Middle frontal gyrus (tissue), 1 donor: Measurements from ENCODE around the gene ABCD3.
"Not testable (repeated sequence)": the region's sequence is repeated elsewhere in the genome, so short reads cannot be mapped to it uniquely, and the experiment has no call there.

Experiments used
- DNase-seq: peaks from one replicate; pipeline ENCODE4 v3.0.0-alpha.2; 2015; ENCODE audit warnings: low spot score; ENCODE audit errors: extremely low spot score

The ABCD3 gene

DNA sequence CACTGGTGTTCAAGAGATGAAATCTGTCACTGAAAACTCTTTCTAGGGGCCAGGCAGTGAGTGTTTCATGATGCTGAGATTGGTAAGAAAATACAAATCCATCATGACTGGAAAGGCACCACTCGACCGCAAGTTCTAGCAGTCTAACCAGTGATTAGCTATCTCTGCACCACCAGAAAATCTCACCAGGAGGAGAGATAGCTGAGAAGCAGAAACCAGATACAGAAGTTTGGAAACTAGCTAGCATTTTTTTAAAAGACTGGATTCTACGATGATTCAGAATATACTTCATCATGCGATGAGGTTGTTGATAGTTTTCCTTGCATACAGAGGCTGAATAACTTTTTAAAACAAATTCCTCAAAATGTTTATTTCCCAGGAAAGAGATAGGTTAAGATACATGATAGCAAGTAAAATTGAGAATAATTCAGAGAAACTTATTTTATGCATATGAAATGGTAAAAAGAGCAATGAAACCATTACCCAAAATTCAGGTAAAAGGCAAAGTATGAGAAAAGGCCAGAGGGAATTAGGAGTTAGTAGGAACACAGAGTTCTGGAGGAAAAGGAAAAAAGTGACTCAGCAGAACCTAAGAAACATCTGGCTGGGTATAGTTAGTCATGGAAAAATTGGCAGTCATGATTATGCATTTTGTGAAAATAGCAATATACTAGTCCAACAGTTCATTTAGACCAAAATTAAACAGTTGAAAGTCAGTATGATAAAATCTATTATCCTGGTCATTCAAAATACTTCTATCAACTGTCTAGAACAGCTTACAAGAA, 126.7 kb downstream of the ABCD3 start:
- no peak for DNase-seq

DNA sequence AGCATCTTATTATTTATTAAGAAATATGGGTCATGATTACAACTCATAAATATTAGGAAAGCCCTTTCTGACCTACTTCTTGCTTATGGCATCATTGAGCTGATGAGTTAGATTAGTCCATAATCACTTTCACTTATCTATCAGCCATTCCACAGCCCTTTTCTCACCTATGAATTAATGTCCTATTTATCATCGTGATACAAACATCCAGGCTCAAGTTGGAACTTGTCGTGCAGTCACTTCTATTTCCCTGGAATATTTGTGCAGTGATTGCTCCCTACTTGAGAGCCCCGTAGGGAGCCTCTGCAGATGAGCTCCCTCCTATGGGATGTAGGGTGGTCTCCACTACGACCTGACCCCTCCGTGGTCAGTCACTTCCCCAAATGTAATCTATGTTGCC, 131.5 kb downstream of the ABCD3 start:
- DNase-seq: no peak

DNA sequence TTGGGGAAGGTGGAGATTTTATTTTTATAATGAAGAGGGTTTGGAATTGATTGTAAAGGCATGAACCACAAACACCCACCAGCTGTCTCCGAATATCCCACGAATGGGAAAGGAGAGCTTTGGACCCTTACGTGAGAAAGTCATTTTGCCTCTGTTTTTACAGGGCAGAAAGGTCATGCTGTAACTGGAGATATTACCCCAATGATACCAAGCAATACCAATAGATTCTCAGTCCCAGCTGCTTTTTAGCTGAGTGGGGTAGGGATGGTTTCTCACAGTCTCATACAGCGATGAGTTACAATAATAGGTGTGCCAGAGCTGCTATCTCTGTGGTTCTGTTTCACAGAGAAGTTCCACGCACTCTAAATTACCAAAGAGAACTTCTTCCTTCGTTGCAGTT, 132.2 kb downstream of the ABCD3 start:
- DNase-seq: no peak

DNA sequence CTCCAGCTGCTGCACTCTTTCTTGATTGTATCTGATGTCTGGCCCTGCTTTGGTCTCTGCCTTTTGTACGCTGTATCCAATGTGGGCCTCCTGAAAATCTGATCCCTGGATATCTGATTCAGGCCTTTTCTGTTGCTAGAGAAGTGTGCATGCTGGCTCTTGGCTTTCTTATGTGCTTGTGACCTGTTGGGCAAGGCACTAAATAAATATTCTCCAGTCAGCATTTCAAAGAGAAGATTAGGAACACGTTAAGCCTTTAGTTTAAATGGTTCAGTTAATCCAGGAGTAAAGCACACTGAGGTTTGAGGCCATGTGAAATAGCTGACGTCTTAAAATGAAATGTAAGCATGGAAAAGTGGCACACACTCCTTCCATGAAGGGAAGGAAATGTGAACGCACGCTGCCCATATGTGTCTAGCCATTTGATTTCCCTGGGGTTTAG, 132.6 kb downstream of the ABCD3 start:
- no peak for DNase-seq

DNA sequence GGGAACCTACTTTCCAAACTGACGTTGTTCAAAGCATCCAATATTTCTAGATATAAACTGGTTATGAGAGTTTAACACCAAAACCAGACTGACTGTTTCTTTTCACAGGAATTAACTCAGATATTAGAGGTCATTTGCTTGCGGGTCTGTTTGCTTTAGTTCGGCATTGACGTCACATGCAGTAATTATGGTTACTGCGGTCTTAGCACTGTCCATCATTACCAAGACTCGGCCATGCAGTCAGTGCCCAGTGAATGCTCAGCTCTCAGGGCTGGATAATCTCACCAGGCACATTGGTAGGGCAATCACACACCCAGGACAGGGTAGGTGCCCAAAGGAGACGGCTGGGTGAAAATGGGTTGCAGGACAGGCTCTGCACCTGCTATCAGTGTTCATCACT, 133.3 kb downstream of the ABCD3 start:
- DNase-seq: no peak

DNA sequence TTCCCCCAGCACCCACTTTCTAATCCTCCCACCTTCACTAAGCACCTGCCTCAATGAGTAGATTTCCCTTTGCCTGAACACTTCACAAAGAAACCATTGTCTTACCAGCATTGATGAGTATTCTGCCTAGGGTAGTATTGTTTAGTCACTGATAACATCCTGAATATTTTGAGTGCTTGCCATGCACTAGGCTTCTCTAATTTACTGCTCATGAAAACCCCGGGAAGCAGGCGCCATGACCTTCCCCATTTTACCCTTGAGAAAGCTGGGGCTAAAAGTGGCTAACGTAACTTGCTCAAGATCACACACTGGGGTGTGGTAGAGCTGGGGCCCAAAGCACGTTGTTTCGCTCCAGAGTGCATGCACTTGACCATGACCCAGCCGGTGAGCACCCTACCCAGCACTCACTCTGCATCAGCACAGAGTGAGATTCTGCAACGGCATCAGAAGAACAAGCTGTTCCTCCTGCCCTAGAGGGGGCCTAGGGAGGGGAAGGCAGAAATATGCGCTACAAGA, 133.9 kb downstream of the ABCD3 start:
- DNase-seq: no peak

DNA sequence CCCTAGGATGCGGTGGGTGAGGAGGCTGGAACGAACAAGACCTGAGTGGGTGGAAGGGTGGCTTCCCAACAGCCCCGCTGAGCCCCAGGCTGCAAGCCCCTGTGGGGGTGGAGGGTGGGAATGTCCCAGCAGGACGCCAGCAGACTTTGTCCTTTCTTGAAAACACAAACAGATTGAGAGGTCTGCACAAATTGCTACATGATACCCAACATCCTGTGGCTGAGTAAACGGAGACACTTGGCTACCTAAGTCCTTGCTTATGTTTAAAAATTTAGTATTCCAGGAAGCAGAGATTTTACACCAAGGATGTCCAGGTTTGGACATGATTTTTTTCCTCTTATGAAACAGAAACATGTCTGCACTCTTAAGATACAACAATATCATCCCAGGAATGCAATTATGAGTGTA, 135.1 kb downstream of the ABCD3 start:
- DNase-seq: no peak

DNA sequence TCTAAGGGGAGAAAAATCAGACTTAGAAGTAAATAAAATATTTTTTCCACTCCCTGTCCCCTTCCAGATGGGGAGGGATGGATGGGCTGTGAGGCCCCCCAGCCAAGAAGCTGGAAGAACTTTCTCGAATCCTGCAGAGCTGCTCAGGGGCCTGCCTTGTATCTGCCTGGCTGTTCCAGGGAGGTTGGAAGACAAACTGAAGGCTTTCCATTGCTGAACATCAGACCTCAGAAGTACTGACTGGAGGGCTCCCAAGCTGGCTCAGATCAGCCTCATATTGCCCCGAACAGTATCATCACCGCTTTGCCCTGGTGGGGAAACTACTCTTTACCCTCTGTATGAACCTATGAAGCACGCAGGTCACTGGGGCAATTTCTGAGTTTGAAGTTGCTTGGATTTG, 135.7 kb downstream of the ABCD3 start:
- DNase-seq: no peak

DNA sequence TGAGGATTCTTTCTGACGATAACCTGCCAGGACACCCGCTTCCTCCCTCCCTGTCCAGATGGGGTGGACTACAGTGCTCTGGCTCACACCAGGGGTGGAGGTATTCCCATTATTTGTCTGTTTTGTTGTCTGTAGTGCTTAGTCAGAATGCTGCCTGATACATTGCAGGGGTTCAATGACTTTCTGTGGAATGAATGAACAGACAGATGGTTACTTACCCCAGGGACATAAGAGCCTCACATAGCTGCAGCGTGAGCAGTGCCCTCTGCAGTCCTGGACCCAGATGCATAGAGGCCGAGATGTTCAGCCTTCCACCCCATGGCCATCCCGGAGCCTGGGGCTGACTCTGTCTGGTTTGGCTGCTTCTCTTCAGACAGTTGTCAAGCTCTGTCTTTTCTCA, 136.4 kb downstream of the ABCD3 start:
- DNase-seq: no peak

DNA sequence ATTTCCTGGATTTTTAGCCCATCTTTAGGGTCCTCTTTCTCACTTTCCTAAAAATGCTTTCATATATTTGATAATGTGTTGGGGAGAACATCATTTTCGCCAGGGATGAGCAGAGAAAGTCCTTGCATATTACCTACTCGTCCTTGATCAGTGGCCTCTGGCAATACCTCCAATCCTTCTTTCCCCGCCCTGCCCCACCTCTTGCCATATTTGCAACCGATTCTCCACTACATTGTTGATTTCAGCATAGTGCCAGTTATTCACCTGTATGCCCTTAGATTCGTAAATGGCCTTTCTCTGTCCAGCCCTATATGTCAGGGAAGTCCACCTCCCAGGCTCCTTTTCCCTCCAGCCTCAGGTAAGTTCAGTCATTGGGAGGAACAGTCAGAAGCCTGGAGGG, 136.9 kb downstream of the ABCD3 start:
- DNase-seq: no peak

DNA sequence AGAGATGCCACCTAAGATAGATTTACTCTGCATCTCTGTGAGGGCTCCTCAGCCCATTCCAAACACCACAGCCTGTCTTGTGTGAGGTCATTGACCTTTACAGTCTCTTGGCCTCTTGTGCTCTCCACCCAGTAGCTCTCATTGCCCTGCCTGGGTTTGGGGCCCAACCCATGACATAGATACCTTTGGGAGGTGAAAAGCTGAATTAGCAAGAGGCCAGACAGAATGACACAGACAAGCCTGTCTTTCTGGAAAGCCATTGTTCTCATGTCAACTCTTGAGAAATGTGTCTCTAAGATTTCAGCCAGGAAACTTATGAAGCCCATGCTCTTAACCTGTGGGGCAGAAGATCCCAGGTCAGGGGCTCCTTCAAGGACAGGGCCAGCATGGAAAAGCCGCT, 141.7 kb downstream of the ABCD3 start:
- no peak for DNase-seq

DNA sequence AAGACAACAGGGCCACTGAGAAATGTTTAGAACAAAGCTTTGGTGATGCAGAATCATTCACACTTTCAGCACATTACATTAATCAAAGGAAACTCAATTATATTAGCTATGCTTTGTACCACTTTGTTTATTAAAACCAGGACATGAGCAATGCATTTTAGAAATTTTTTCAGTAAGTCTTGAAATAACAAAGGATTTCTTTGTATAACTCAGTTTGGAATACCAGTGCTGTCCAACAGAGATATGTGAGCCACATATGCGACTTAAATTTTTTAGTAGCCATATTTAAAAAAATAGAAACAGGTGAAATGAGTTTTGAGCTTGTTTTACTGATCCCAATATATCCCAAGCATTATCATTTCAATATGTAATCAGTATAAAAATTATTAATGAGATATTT, 142.1 kb downstream of the ABCD3 start:
- no peak for DNase-seq

DNA sequence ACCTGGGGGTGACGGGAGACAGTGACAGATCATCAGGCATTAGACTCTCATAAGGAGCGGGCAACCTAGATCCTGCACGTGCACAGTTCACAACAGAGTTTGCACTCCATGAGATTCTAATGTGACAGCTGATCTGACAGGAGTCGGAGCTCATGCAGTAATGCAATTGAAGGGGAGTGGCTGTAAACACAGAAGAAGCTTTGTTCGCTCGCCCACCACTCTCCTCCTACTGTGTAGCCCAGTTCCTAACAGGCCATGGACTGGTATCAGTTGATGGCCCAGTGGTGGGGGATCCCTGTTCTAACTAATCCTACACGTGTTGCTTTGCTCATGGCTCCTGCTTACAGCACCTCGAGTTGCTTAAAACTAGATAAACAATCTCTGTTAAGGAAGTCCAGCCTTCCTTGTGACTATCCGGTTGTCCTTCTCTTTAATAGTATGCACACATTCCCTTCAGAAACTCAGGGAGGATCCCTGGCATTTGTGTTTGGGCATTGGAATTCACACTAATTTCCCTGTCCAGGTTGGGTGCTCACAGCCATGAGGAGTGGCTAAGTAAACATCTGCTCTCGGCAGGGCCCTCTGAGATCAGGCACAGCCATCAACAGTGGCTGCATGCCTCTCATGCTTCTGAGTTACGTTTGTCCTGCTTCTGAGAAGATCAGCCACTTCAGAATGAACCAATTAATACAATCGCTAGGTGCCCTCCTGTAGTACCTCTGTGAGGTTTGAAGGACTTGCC, 144.5 kb downstream of the ABCD3 start:
- no peak for DNase-seq

DNA sequence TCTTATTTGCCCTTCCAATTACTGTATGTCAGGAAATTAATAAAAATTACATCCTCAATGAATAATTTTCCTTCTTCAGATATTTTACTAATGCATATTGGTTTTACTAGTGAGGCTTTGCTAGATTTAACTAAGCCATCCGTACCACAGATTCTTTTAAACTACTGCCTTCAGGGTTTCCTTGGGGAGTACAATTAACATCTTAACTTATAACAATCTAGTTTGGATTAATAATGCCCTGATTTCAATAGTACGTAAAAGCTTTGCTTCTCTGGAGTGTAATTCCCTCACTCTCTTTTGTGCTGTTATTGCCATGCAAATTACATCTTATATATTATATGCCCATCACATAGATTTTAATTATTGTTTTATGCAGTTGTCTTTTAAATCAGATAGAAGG, 147.7 kb downstream of the ABCD3 start:
- DNase-seq: no peak

DNA sequence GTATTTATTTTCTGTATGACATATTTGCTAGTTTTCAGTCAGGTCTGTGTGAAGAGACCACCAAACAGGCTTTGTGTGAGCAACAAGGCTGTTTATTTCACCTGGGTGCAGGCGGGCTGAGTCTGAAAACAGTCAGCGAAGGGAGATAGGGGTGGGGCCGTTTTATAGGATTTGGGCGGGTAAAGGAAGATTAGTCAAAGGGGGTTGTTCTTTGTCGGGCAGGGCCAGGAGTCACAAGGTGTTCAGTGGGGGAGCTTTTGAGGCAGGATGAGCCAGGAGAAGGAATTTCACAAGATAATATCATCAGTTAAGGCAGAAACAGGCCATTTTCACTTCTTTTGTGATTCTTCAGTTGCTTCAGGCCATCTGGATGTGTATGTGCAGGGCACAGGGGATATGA, 148.2 kb downstream of the ABCD3 start:
- not testable (repeated sequence) for DNase-seq

DNA sequence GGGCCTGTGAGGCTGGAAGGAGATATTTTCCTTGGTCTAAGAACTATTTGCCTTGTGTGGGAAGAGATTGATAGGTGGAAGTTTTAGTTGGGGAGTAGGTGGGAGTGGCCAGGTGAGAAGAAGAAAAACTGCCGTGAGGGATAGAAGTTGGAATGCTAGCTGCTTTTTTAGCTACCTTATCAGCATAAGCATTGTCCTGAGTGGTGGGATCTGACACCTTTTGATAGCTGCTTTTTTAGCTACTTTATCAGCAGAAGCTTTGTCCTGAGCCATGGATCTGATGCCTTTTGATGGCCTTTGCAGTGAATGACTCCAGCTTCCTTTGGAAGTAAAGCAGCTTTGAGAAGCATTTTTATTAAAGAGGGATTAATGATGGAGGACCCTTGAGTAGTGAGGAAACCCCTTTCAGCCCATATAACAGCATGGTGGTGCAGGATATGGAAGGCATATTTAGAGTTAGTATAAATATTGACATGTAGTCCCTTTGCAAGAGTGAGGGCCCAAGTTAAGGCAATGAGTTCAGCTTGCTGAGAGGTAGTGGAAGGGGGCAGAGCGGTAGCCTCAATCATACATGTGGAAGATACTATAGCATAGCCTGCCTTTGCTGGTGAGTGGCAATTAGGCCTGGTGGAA, 149.9 kb downstream of the ABCD3 start:
- not testable (repeated sequence) for DNase-seq
